Tibial nerve (tissue), 4 donors: Measurements from ENCODE around the gene ZNF175.

ENCODE experiments used
- CTCF ChIP-seq, 5 experiments: fragments of 200-600 bp in 3 of 5; fragments of 450-650 bp in 2 of 5; sonication (generic) in 3 of 5; IDR thresholded peaks; one replicate each; pipeline ENCODE4 v1.5.1; 2016 to 2019; ENCODE audit warnings: antibody characterized with exemption in 5 of 5, mild to moderate bottlenecking in 3 of 5, moderate library complexity in 2 of 5
- EP300 ChIP-seq, 2 donors: sonication (generic); formaldehyde crosslinking; IDR thresholded peaks; one replicate each; pipeline ENCODE4 v1.6.1; 2017; ENCODE audit warnings: antibody characterized with exemption in 2 of 2, mild to moderate bottlenecking in 1 of 2
- POLR2A ChIP-seq, 2 donors: fragments of 450-650 bp; IDR thresholded peaks; one replicate each; pipeline ENCODE4 v1.6.1; 2017; ENCODE audit warnings: antibody characterized with exemption in 2 of 2, mild to moderate bottlenecking in 2 of 2, moderate library complexity in 2 of 2

- TF ChIP-seq CTCF (IDR thresholded peaks at IDR 0.05): no peak
- TF ChIP-seq POLR2A (IDR thresholded peaks at IDR 0.05): no peak
- TF ChIP-seq EP300 (IDR thresholded peaks at IDR 0.05): no peak
These were observed 18.5 kb upstream of the ZNF175 start for GRCh38 chr19:51552608-51552995.
